Neutrophil (primary cell): Measurements from ENCODE around the gene MBD5.
"Not testable (repeated sequence)": the region's sequence is repeated elsewhere in the genome, so short reads cannot be mapped to it uniquely, and the experiment has no call there.

ENCODE experiments used
- H3K27ac ChIP-seq: fragments of 200-600 bp; sonication (generic); 2 replicates; pipeline ENCODE4 v1.5.1; 2016; ENCODE audit warnings: mild to moderate bottlenecking, moderate library complexity
- H3K27me3 ChIP-seq: fragments of 200-600 bp; sonication (generic); 2 replicates; pipeline ENCODE4 v1.6.0; 2016; ENCODE audit warnings: mild to moderate bottlenecking
- H3K36me3 ChIP-seq: fragments of 200-600 bp; sonication (generic); 2 replicates; pipeline ENCODE4 v1.5.1; 2017
- H3K4me1 ChIP-seq, 2 experiments: fragments of 200-600 bp in 1 of 2; sonication (generic) in 1 of 2; 1 replicate in 1 of 2; 2 replicates in 1 of 2; pipeline versions ENCODE4 v1.5.1 to v1.6.1; 2013 to 2016; ENCODE audit warnings: low read depth in 1 of 2, low read length in 1 of 2, mild to moderate bottlenecking in 1 of 2, moderate library complexity in 1 of 2; ENCODE audit not compliant: control insufficient read depth in 1 of 2, insufficient read depth in 1 of 2
- H3K4me3 ChIP-seq, 2 experiments: fragments of 200-600 bp in 1 of 2; sonication (generic) in 1 of 2; 1 replicate in 1 of 2; 2 replicates in 1 of 2; pipeline ENCODE4 v1.5.1; 2013 to 2016; ENCODE audit warnings: low read depth in 1 of 2, low read length in 1 of 2, mild to moderate bottlenecking in 1 of 2, moderate library complexity in 1 of 2
- H3K9me3 ChIP-seq: fragments of 200-600 bp; sonication (generic); 2 replicates; pipeline ENCODE4 v1.5.1; 2016
- CTCF ChIP-seq: fragments of 200-600 bp; sonication (generic); IDR thresholded peaks from 2 replicates; pipeline ENCODE4 v1.5.1; 2016; ENCODE audit warnings: antibody characterized with exemption

MBD5 gene

DNA sequence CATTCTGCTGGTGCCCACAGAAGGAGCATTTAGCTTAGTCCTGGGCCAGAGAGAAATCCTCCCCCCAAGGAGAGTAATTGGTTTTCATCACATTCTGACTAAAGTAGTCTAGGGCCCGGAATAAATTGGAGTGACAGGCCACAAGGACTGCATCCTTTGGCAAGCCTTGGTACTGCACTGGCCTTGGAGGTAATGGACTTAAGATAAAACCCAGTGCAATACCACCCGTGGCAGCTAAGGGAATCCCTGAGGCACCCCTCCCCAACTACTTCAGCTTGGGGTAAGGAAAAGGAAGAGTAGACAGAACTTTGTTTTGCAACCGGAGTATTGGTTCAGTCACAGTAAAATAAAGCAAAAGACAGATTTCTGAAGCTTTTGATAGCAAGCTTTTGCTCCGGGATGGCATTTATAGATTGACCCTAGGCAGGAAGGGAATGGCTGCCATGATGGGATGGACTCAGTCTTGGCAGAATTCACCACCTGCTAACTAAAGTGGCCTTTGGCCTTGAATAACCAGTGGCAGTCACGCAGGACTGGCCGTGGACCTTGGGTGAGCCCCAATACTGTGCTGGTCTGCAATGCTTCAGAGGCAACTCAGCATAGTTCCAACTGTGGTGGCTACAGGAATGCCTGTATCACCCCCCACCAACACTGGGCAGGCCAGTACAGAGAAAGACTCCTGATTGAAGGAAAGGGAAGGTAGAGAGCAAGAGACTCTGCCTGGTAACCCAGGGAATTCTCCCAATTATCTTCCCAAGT, 14.5 kb upstream of the MBD5 start:
- H3K4me1 ChIP-seq = no peaks in the 10 kb centered on the region
- no peaks in the 10 kb centered on the region for H3K36me3 ChIP-seq
- TF ChIP-seq CTCF = no peak
- H3K4me3 ChIP-seq = no peak overlapping the region
- H3K27me3 ChIP-seq = no peaks in the 10 kb centered on the region
- H3K9me3 ChIP-seq = no peaks in the 10 kb centered on the region
- H3K27ac ChIP-seq = no peak overlapping the region

- no peaks in the 10 kb centered on the region for H3K36me3 ChIP-seq
- H3K9me3 ChIP-seq = no peaks in the 10 kb centered on the region
- no peaks in the 10 kb centered on the region for H3K4me1 ChIP-seq
- TF ChIP-seq CTCF = no peak
- H3K27ac ChIP-seq = no peak overlapping the region
- no peak overlapping the region for H3K4me3 ChIP-seq
- H3K27me3 ChIP-seq = no peaks in the 10 kb centered on the region
Measured at GRCh38 chr2:148007219-148007900, 13.5 kb upstream of the MBD5 start.

GRCh38 chr2:148008411-148008810, 12.5 kb upstream of the MBD5 start:
- not testable (repeated sequence) for H3K27me3 ChIP-seq, H3K4me3 ChIP-seq, H3K27ac ChIP-seq, H3K36me3 ChIP-seq, H3K4me1 ChIP-seq, H3K9me3 ChIP-seq

- Histone ChIP-seq H3K27me3 (no peaks in the 10 kb centered on the region), H3K9me3 (no peaks in the 10 kb centered on the region), H3K36me3 (no peaks in the 10 kb centered on the region), H3K4me1 (peaks cover 0 to under 1% of the 10 kb centered on the region in 2 experiments), H3K27ac (no peak overlapping the region), H3K4me3 (no peak overlapping the region)
- TF ChIP-seq CTCF = no peak
Measured at GRCh38 chr2:148013876-148014275, 7.0 kb upstream of the MBD5 start.

DNA sequence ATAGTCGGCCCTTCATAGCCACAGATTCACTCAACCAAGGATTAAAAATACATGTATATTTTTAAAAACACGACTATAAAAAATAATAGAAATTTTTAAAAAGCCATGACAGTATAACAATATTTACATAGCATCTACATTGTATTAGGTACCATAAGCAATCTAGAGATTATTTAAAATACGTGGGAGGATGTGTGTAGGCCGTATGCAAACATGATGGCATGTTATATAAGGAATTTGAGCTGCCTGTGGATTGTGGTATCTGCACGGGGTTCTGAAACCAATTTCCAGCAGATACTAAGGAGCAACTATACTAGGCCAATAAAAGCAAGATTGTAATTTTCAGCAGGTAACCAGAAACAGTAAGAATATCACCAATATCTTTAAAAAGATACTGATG, 6.3 kb upstream of the MBD5 start:
- no peaks in the 10 kb centered on the region for H3K9me3 ChIP-seq
- no peaks in the 10 kb centered on the region for H3K27me3 ChIP-seq
- H3K36me3 ChIP-seq = no peaks in the 10 kb centered on the region
- H3K4me3 ChIP-seq = no peak overlapping the region
- no peak for TF ChIP-seq CTCF
- no peak overlapping the region for H3K27ac ChIP-seq
- peaks cover 6 to 8% of the 10 kb centered on the region in 2 experiments for H3K4me1 ChIP-seq
